ENCODE measurements around the gene RAB27A.

Gene RAB27A

GRCh38 chr15:55183679-55184078, 105.9 kb downstream of the RAB27A start:
- TF ChIP-seq FOXP2 (optimal IDR thresholded peaks at IDR 0.05; ENCODE audit: control extremely low read depth, extremely low read length, insufficient read depth) (no peak), POLR2AphosphoS5 (IDR thresholded peaks at IDR 0.05; ENCODE audit: borderline replicate concordance, low read depth, low read length) (no peak), EZH2 (IDR thresholded peaks at IDR 0.05) (no peak)
- peaks cover 97% of the 10 kb centered on the region for H3K36me3 ChIP-seq (ENCODE audit: insufficient read depth, low read length)
- H3K4me3 ChIP-seq, result no peak overlapping the region
- H3K27ac ChIP-seq, result no peak overlapping the region
- H3K9me3 ChIP-seq (ENCODE audit: low read depth, low read length), result no peaks in the 10 kb centered on the region
- H3K9ac ChIP-seq (ENCODE audit: insufficient read length), result no peak overlapping the region
- no peak for DNase-seq (ENCODE audit: low read depth, low spot score)

GRCh38 chr15:55179141-55179540, 110.5 kb downstream of the RAB27A start:
- TF ChIP-seq POLR2AphosphoS5 (IDR thresholded peaks at IDR 0.05; ENCODE audit: borderline replicate concordance, low read depth, low read length), result no peak
- no peak for TF ChIP-seq FOXP2 (optimal IDR thresholded peaks at IDR 0.05; ENCODE audit: control extremely low read depth, extremely low read length, insufficient read depth)
- TF ChIP-seq EZH2 (IDR thresholded peaks at IDR 0.05), result no peak
- H3K4me3 ChIP-seq, result no peak overlapping the region
- H3K9me3 ChIP-seq (ENCODE audit: low read depth, low read length), result no peaks in the 10 kb centered on the region
- no peak overlapping the region for H3K27ac ChIP-seq
- no peak for DNase-seq (ENCODE audit: low read depth, low spot score)
- no peak overlapping the region for H3K9ac ChIP-seq (ENCODE audit: insufficient read length)
- peaks cover 62% of the 10 kb centered on the region for H3K36me3 ChIP-seq (ENCODE audit: insufficient read depth, low read length)

- Histone ChIP-seq H3K9me3 (ENCODE audit: low read depth, low read length) (no peaks in the 10 kb centered on the region), H3K27ac (no peak overlapping the region), H3K4me3 (no peak overlapping the region), H3K36me3 (ENCODE audit: insufficient read depth, low read length) (no peaks in the 10 kb centered on the region), H3K9ac (ENCODE audit: insufficient read length) (no peak overlapping the region)
- TF ChIP-seq FOXP2 (optimal IDR thresholded peaks at IDR 0.05; ENCODE audit: control extremely low read depth, extremely low read length, insufficient read depth), result no peak
- no peak for TF ChIP-seq EZH2 (IDR thresholded peaks at IDR 0.05)
- no peak for TF ChIP-seq POLR2AphosphoS5 (IDR thresholded peaks at IDR 0.05; ENCODE audit: borderline replicate concordance, low read depth, low read length)
- DNase-seq (ENCODE audit: low read depth, low spot score), result no peak
Measured at GRCh38 chr15:55170361-55170760, 119.3 kb downstream of the RAB27A start.

GRCh38 chr15:55168350-55168974, 121.2 kb downstream of the RAB27A start:
- H3K36me3 ChIP-seq (ENCODE audit: insufficient read depth, low read length), result no peaks in the 10 kb centered on the region
- TF ChIP-seq POLR2AphosphoS5 (IDR thresholded peaks at IDR 0.05; ENCODE audit: borderline replicate concordance, low read depth, low read length), result no peak
- TF ChIP-seq EZH2 (IDR thresholded peaks at IDR 0.05), result no peak
- no peak for TF ChIP-seq FOXP2 (optimal IDR thresholded peaks at IDR 0.05; ENCODE audit: control extremely low read depth, extremely low read length, insufficient read depth)
- H3K9ac ChIP-seq (ENCODE audit: insufficient read length), result no peak overlapping the region
- no peak overlapping the region for H3K27ac ChIP-seq
- no peak overlapping the region for H3K4me3 ChIP-seq
- no peaks in the 10 kb centered on the region for H3K9me3 ChIP-seq (ENCODE audit: low read depth, low read length)
- peak; percentile 34 for DNase-seq (ENCODE audit: low read depth, low spot score)

GRCh38 chr15:55164284-55164683, 125.3 kb downstream of the RAB27A start:
- Histone ChIP-seq H3K9ac (ENCODE audit: insufficient read length) (no peak overlapping the region), H3K27ac (no peak overlapping the region), H3K36me3 (ENCODE audit: insufficient read depth, low read length) (no peaks in the 10 kb centered on the region), H3K4me3 (no peak overlapping the region), H3K9me3 (ENCODE audit: low read depth, low read length) (no peaks in the 10 kb centered on the region)
- no peak for DNase-seq (ENCODE audit: low read depth, low spot score)
- no peak for TF ChIP-seq POLR2AphosphoS5 (IDR thresholded peaks at IDR 0.05; ENCODE audit: borderline replicate concordance, low read depth, low read length)
- TF ChIP-seq FOXP2 (optimal IDR thresholded peaks at IDR 0.05; ENCODE audit: control extremely low read depth, extremely low read length, insufficient read depth), result no peak
- TF ChIP-seq EZH2 (IDR thresholded peaks at IDR 0.05), result no peak
